H1 (cell line): Measurements from ENCODE around the gene KRT75. TPM values are rescaled to one million over a fixed set of nuclear protein-coding genes. Genes with fewer than 3 reads are reported as not detected.

Experiments used
- EP300 ChIP-seq, 2 experiments: IDR thresholded peaks; 1 replicate in 1 of 2; 2 replicates in 1 of 2; pipeline ENCODE4 v1.6.1; 2011 to 2012; ENCODE audit warnings: low read depth in 2 of 2, low read length in 2 of 2, mild to moderate bottlenecking in 2 of 2, borderline replicate concordance in 1 of 2, inconsistent platforms in 1 of 2, moderate library complexity in 1 of 2
- NRF1 ChIP-seq: IDR thresholded peaks from 2 replicates; pipeline ENCODE4 v1.6.1; 2011; ENCODE audit warnings: mild to moderate bottlenecking, low read depth, low read length, improper control_type of control experiment
- SRF ChIP-seq: IDR thresholded peaks from 2 replicates; pipeline ENCODE4 v1.6.1; 2011; ENCODE audit warnings: mild to moderate bottlenecking, low read depth, low read length, moderate library complexity
- TAF1 ChIP-seq: IDR thresholded peaks from 2 replicates; pipeline ENCODE4 v1.6.1; 2011; ENCODE audit warnings: mild to moderate bottlenecking, low read depth, low read length
- polyA plus RNA-seq, 7 experiments: library from polyadenylated mRNA; depleted of rRNA in 3 of 7; stranded (reverse) in 5 of 7; unstranded in 2 of 7; fragments of >200 nt in 5 of 7; fragments of 200-250 nt in 2 of 7; gene quantifications; 1 replicate in 5 of 7; 2 replicates in 1 of 7; 4 replicates in 1 of 7; pipeline versions ENCODE4 v1.2.1 to v1.2.3, GENCODE V29; 2011 to 2013; ENCODE audit warnings: missing spikeins in 2 of 7, mixed read lengths in 2 of 7
- total RNA-seq: library from RNA; stranded (reverse); fragmentation: NEBNext Ultra II Directional; extraction: Animal tissue kit (Norgen Biotek cat#: 25700); gene quantifications from 2 replicates; pipeline ENCODE4 v1.2.1, GENCODE V29; 2021
- TF ChIP-seq, protein P1 (sequence below), 3 experiments: IDR thresholded peaks; 1 replicate in 2 of 3; 2 replicates in 1 of 3; pipeline versions ENCODE4 v1.5.1 to v1.6.1; 2011; ENCODE audit warnings: low read length in 3 of 3, mild to moderate bottlenecking in 3 of 3, inconsistent platforms in 2 of 3, low read depth in 1 of 3, moderate library complexity in 1 of 3; ENCODE audit not compliant: insufficient read depth in 1 of 3; ENCODE audit errors: control extremely low read depth in 1 of 3

The KRT75 gene
- total and polyA plus RNA-seq, 2 of the 8 experiments (the other 6 are each of a cell fraction or from before 2014, with no cell fraction given), result not detected

DNA sequence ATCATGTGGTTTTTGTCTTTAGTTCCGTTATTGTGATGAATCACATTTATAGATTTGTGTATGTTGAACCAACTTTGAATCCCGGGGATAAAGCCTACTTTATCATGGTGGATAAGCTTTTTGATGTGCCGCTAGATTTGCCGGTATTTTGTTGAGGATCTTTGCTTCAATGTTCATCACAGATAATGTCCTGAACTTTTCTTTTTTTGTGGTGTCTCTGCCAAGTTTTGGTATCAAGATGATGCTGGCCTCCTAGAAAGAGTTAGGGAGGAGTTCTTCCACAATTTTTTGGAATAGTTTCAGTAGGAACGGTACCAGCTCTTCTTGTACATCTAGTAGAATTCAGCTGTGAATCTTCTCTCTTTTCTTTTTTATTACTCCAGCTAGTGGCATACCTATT, 24.7 kb upstream of the KRT75 start (continued):
- no peak for TF ChIP-seq TAF1
- no peak for TF ChIP-seq EP300 (IDR thresholded peaks at IDR 0.05; ENCODE audit: borderline replicate concordance in 1 of 2, low read depth in 2 of 2, low read length in 2 of 2)
- TF ChIP-seq, protein P1, sequence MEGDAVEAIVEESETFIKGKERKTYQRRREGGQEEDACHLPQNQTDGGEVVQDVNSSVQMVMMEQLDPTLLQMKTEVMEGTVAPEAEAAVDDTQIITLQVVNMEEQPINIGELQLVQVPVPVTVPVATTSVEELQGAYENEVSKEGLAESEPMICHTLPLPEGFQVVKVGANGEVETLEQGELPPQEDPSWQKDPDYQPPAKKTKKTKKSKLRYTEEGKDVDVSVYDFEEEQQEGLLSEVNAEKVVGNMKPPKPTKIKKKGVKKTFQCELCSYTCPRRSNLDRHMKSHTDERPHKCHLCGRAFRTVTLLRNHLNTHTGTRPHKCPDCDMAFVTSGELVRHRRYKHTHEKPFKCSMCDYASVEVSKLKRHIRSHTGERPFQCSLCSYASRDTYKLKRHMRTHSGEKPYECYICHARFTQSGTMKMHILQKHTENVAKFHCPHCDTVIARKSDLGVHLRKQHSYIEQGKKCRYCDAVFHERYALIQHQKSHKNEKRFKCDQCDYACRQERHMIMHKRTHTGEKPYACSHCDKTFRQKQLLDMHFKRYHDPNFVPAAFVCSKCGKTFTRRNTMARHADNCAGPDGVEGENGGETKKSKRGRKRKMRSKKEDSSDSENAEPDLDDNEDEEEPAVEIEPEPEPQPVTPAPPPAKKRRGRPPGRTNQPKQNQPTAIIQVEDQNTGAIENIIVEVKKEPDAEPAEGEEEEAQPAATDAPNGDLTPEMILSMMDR (IDR thresholded peaks at IDR 0.05; ENCODE audit: control extremely low read depth in 1 of 3, insufficient read depth in 1 of 3, low read depth in 1 of 3, low read length in 3 of 3), result no peak
- TF ChIP-seq NRF1, result no peak
- no peak for TF ChIP-seq SRF
